Bronchial epithelial cell (primary cell): Measurements from ENCODE around the gene PLCL1. TPM values are rescaled to one million over a fixed set of nuclear protein-coding genes. Genes with fewer than 3 reads are reported as not detected.

Experiments used
- DNase-seq: peaks from one replicate; pipeline ENCODE4 v3.0.0-alpha.2; 2010; ENCODE audit warnings: low read depth
- FAIRE-seq: peaks from 2 replicates; lab custom pipeline; 2011; peaks lifted over from hg19 to GRCh38; lab: Jason Lieb, UNC
- H3K27me3 ChIP-seq: 2 replicates; pipeline ENCODE4 v1.5.1; 2011; ENCODE audit warnings: low read length; ENCODE audit not compliant: control insufficient read depth, insufficient read depth
- H3K36me3 ChIP-seq: 2 replicates; pipeline ENCODE4 v1.5.1; 2011; ENCODE audit warnings: low read length; ENCODE audit not compliant: control insufficient read depth, insufficient read depth
- H3K4me3 ChIP-seq: 2 replicates; pipeline ENCODE4 v1.5.1; 2011; ENCODE audit warnings: mild to moderate bottlenecking, low read depth, low read length, control low read depth
- CTCF ChIP-seq: IDR thresholded peaks from 2 replicates; pipeline ENCODE4 v1.5.1; 2011; ENCODE audit warnings: mild to moderate bottlenecking, moderate library complexity, low read length, control low read depth, inconsistent platforms; ENCODE audit not compliant: insufficient read depth, severe bottlenecking
- total RNA-seq: library from RNA; depleted of rRNA; stranded (reverse); fragments of >200 nt; gene quantifications from 2 replicates; pipeline ENCODE4 v1.2.1, GENCODE V29; 2014

PLCL1 gene
- total RNA-seq, 1 donor from 2014 or later = not detected

- Histone ChIP-seq H3K4me3 (no peak overlapping the region), H3K36me3 (no peaks in the 10 kb centered on the region), H3K27me3 (no peaks in the 10 kb centered on the region)
- no peak for TF ChIP-seq CTCF
- FAIRE-seq = no peak
- peak; percentile 61 for DNase-seq
These were observed 46.6 kb downstream of the PLCL1 start for GRCh38 chr2:197850882-197851450.

GRCh38 chr2:197851451-197851850 is 47.1 kb downstream of the PLCL1 start:
- no peaks in the 10 kb centered on the region for H3K27me3 ChIP-seq
- no peak for TF ChIP-seq CTCF
- FAIRE-seq (no peak), DNase-seq (no peak)
- H3K36me3 ChIP-seq = no peaks in the 10 kb centered on the region
- no peak overlapping the region for H3K4me3 ChIP-seq

- Histone ChIP-seq H3K4me3 (no peak overlapping the region), H3K27me3 (no peaks in the 10 kb centered on the region), H3K36me3 (no peaks in the 10 kb centered on the region)
- FAIRE-seq = no peak
- DNase-seq = no peak
- TF ChIP-seq CTCF = no peak
These were observed 47.7 kb downstream of the PLCL1 start for GRCh38 chr2:197852108-197852507.

- DNase-seq = no peak
- Histone ChIP-seq H3K36me3 (no peaks in the 10 kb centered on the region), H3K27me3 (no peaks in the 10 kb centered on the region), H3K4me3 (no peak overlapping the region)
- no peak for TF ChIP-seq CTCF
- FAIRE-seq = no peak
These were observed 49.2 kb downstream of the PLCL1 start for GRCh38 chr2:197853549-197853948.

GRCh38 chr2:197857476-197858107 is 53.2 kb downstream of the PLCL1 start:
- H3K27me3 ChIP-seq = no peaks in the 10 kb centered on the region
- H3K4me3 ChIP-seq = no peak overlapping the region
- FAIRE-seq = no peak
- DNase-seq = no peak
- no peak for TF ChIP-seq CTCF
- no peaks in the 10 kb centered on the region for H3K36me3 ChIP-seq

- no peak for TF ChIP-seq CTCF
- Histone ChIP-seq H3K36me3 (no peaks in the 10 kb centered on the region), H3K4me3 (no peak overlapping the region), H3K27me3 (no peaks in the 10 kb centered on the region)
- DNase-seq = no peak
- FAIRE-seq = no peak
These were observed 54.3 kb downstream of the PLCL1 start for GRCh38 chr2:197858607-197859140.
